SH-SY5Y (cell line): Measurements from ENCODE around the gene MAST2.

Experiments
- GATA2 ChIP-seq: IDR thresholded peaks from 2 replicates; pipeline ENCODE4 v1.6.1; 2011; ENCODE audit warnings: mild to moderate bottlenecking, low read depth, low read length
- GATA3 ChIP-seq: IDR thresholded peaks from 2 replicates; pipeline ENCODE4 v1.6.1; 2011; ENCODE audit warnings: low read depth, mild to moderate bottlenecking, low read length, moderate library complexity

DNA sequence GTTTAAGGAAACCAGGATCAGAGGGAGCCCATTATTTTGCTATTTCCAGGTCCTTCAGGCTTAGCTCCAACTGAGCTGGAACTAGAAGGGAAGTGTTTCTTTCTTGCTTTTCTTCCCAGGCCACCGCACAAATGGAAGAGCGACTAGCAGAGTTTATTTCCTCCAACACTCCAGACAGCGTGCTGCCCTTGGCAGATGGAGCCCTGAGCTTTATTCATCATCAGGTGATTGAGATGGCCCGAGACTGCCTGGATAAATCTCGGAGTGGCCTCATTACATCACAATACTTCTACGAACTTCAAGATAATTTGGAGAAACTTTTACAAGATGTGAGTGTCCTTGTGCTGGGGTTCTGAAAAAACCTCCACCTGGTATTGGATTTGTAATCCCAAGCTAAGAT is 207.2 kb downstream of the MAST2 start:
- TF ChIP-seq GATA3 (no peak), GATA2 (no peak)
